NOMO-1 (cell line): ENCODE measurements around the gene SURF1.

Experiments
- DNase-seq, 2 experiments: peaks; one replicate each; lab custom pipeline; 2025; ENCODE audit not compliant: unreplicated experiment in 2 of 2; lab: John Stamatoyannopoulos, UW

Gene SURF1

GRCh38 chr9:133366435-133366834 lies 10.1 kb upstream of the SURF1 start:
- no peak for DNase-seq

GRCh38 chr9:133362359-133363044 lies 6.2 kb upstream of the SURF1 start:
- DNase-seq, result no peak

GRCh38 chr9:133361507-133362092 lies 5.3 kb upstream of the SURF1 start:
- no peak for DNase-seq

GRCh38 chr9:133360400-133361393 lies 4.4 kb upstream of the SURF1 start:
- DNase-seq, result no peak

- no peak for DNase-seq
Observed at GRCh38 chr9:133359399-133360175, 3.3 kb upstream of the SURF1 start.

GRCh38 chr9:133357656-133358055 lies 1.4 kb upstream of the SURF1 start:
- no peak for DNase-seq

- DNase-seq, result peak in 1 of 2 experiments; percentile 54
Observed at GRCh38 chr9:133355881-133356357, 368 bp downstream of the SURF1 start.

- DNase-seq, result peak; percentile 67 to 71
Observed at GRCh38 chr9:133354766-133355165, 1.5 kb downstream of the SURF1 start.

GRCh38 chr9:133353548-133353947 lies 2.7 kb downstream of the SURF1 start:
- no peak for DNase-seq

- no peak for DNase-seq
Observed at GRCh38 chr9:133352635-133353340, 3.5 kb downstream of the SURF1 start.

GRCh38 chr9:133351908-133352634 lies 4.2 kb downstream of the SURF1 start:
- peak; percentile 51 to 56 for DNase-seq

GRCh38 chr9:133351526-133351907 lies 4.8 kb downstream of the SURF1 start:
- DNase-seq, result no peak

- no peak for DNase-seq
Observed at GRCh38 chr9:133349965-133350616, 6.2 kb downstream of the SURF1 start.

GRCh38 chr9:133348718-133349573 lies 7.3 kb downstream of the SURF1 start:
- no peak for DNase-seq

GRCh38 chr9:133347985-133348717 lies 8.1 kb downstream of the SURF1 start, which contains the start of the genes MED22 and RPL7A:
Gene MED22, minus strand, starts transcription at chr9:133348131. Its CDS starts 1,469 bp downstream, at chr9:133346662.
Gene RPL7A, plus strand, starts transcription at chr9:133348218. Its CDS starts 26 bp downstream, at chr9:133348244.
- peak; percentile 92 to 94 for DNase-seq

- DNase-seq, result peak in 1 of 2 experiments; percentile 29
Observed at GRCh38 chr9:133347515-133347984, 8.7 kb downstream of the SURF1 start.
